SU-DHL-6 (cell line): ENCODE measurements around the gene ACADM.

ENCODE experiments used
- EZH2phosphoT487 ChIP-seq: fragments of 200-600 bp; sonication (generic), shearing (Covaris generic); conservative IDR thresholded peaks from 2 replicates; pipeline ENCODE4 v1.6.1; 2018; ENCODE audit warnings: mild to moderate bottlenecking, antibody characterized with exemption, low read length, moderate library complexity, mixed read lengths
- TF ChIP-seq, protein P1 (sequence below): fragments of 200-600 bp; sonication (generic); IDR thresholded peaks from one replicate; pipeline ENCODE4 v1.5.1; 2017; ENCODE audit warnings: antibody characterized with exemption, mild to moderate bottlenecking, low read length, moderate library complexity; ENCODE audit not compliant: insufficient read depth, poor library complexity, severe bottlenecking

DNA sequence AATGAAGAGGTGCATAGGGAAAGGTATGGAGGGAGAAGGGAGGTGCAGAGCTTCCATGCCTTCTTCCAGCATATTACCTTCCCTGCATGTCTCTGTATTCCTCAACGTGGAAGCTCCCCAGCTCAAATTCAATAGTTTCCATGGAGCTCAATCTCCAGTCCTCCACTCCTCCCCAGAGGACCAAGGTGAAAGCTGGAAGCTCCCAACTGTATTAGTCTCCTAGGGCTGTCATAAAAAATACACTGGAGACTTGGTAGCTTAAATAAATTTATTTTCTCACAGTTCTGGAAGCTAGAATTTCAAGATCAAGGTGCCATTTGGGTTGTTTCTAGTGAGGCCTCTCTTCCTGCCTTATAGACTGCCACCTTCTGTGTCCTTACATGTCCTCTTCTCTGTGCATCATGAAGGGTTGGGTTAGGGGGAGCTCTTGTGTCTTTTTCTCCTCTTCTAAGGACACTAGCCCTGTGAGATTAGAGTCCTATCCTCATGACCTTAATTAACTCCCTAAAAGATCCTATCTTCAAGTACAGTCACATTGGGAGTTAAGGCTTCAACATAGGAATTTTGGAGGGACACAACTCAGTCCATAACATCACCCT, 39.6 kb downstream of the ACADM start:
- TF ChIP-seq, protein P1, sequence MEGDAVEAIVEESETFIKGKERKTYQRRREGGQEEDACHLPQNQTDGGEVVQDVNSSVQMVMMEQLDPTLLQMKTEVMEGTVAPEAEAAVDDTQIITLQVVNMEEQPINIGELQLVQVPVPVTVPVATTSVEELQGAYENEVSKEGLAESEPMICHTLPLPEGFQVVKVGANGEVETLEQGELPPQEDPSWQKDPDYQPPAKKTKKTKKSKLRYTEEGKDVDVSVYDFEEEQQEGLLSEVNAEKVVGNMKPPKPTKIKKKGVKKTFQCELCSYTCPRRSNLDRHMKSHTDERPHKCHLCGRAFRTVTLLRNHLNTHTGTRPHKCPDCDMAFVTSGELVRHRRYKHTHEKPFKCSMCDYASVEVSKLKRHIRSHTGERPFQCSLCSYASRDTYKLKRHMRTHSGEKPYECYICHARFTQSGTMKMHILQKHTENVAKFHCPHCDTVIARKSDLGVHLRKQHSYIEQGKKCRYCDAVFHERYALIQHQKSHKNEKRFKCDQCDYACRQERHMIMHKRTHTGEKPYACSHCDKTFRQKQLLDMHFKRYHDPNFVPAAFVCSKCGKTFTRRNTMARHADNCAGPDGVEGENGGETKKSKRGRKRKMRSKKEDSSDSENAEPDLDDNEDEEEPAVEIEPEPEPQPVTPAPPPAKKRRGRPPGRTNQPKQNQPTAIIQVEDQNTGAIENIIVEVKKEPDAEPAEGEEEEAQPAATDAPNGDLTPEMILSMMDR = no peak
- TF ChIP-seq EZH2phosphoT487 = no peak
